NCI-H2227 treated with DMSO at 0.1 percent for 48 hours (cell line): Measurements from ENCODE around the gene PEAK3.
A peak's percentile ranks its signal among the peaks of the same experiment; 100 is the strongest.

Source experiments
- DNase-seq: peaks from one replicate; lab custom pipeline; 2025; lab: John Stamatoyannopoulos, UW

Gene PEAK3

DNA sequence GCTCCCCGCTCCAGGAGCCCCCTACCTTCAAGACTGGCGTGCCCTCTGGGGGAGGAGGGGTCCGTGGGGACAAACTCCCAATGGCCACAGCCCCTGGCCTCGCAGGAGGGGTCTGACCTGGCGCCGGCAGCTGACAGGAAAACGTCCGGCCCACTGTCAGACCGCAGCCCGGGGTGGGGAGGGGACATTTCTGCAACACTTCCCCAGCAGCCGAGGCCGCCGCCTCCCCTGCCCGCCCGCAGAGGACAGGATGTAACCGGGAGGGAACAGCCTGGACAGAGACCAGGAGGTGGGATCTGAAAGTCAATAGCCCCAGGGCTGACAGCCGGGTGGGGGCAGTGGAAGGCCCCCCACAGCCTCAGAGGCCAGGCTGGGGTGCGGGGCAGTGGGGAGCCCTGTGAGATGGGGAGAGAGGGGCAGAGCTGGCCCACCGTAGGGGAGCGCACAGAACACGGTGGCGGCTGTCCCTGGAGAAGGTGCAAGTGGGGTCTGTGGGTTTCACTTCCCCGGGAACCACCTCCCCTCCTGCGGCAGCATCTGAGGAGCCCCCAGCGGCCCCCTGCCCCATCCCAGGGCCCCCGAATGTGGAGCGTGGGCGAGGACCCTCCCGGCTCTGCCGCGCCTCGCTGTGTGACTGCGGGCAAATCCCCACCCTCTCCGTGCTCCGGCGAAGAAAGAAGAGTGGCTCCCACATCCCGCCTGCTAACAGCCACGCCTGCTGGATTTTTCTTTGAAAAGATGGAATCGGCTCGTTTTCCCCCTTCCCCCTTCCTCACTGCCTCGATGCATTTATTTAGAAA, at the start of gene PEAK3:
PEAK3 (minus strand) TSS at position 114 of the 800 bp plus-strand sequence. CDS start 1,244 bp downstream, outside the sequence.
- no peak for DNase-seq

DNA sequence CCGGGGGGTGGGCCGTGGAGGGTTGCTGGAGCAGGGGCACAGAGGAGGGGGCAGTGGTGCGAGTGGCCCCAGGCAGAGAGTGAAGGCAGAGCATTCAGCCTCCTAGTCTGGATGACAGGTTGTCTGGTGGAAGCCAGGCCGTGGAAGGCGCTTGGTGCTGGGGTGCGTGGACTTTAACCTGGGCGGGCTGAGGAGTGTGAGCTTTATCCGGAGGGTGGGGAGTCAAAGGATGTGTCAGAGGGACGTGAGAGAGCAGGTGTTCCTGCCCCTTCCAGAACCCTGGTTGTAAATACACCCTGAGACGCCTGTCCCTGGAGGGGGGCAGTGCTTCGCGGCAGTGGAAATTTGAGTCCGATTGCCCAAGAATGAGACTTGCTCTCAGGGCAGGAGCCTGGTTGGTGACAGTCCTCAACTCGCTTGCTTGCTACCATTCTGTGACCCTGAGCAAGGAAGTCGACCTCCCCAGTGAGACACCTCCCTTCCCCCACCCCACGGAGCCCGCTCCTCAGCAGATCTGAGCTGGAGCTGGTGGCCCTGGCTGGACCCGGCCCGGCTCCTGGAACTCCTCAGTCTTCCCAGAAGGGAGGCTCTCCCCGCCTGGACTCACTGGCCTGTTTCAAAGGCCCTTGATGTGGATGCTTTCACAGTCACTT, 48.8 kb upstream of the PEAK3 start:
- no peak for DNase-seq

DNA sequence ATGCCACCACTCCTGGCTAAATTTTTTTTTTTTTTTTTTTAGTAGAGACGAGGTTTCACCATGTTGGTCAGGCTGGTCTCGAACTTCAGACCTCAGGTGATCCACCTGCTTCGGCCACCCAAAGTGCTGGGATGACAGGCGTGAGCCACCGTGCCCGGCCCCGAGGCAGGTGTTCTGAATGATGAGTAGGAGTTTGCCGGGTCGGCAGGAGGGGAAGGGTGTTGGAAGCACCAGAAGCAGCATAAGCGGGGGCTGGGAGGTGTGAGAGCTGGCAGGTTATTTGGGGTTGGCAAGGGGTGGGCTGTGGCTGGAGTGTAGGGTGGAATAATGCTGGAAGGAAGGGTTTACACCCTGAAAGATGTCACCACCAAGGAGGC, 48.3 kb upstream of the PEAK3 start:
- no peak for DNase-seq

DNA sequence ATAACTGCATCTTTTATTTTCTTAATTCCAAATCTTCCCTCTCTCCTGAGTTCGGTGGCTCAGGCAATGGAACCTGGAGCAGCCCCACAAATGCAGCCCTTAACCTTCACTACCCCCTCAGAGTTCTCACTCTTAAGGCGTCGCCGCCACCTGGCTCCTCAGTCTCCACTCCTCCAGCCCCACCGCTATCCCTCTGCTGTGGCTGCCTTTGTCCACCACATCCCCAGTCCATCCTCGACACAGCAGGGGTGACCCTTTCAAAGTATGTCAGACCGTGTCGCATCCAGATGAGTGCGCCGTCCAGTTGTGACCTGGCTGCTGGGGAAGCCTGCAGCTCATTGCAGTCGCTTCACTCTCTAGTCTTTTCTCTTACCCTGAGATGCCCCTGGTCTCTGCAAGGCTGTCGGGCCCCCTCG, 47.5 kb upstream of the PEAK3 start:
- no peak for DNase-seq

DNA sequence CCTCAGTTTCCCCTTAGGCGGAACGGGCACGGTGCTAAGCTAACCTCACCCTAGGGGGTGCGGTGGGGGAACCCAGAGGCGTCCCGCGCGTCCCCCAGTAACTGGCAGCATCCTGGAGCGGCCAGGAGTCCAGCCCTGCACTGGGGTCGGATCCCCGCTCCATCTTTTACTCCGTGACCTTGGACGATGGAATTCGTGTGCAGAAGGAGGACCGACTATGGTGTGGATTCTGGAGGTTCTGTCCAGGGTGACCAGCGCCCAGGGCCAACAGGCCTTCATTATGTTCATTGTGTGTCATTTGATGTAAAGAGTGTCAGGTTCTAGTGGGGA, 47.1 kb upstream of the PEAK3 start:
- no peak for DNase-seq

DNA sequence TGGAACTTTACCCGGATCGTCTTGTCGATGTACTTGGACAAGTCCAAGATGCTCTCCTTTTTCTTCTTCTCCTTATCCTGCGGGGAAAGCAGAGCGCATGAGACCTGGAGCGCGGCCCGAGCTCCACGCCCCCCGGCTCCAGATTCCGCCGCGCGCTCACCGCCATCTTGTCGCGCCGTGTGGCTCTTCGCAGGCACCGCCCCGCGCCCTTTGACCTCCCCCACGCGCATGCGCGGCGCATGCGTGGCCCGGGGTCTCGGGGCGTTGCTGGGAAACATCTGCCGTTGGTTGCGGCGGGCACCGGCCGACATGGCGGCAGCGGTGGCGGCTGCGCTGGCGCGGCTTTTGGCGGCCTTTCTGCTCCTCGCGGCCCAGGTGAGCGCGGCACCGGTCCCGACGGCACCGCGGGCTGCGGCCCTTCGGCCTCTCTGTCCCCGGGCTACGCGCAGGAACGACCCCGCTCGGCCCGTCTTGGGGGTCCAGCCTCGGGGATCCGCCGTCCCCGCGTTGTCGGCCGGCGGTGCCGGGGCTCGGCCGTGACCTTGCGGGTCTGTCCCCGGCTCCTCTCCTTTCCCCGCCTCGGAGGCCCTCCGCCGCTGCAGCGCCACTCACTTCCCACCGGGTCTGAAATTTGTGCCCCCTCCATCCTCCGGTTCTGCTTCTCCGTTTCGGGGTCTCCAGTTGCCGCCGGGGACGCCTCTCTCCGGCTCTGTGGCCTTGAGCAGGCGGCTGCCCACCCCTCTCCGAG, 46.6 kb upstream of the PEAK3 start, which contains the start of the genes LSM7 and SPPL2B:
LSM7 (minus strand) TSS at position 186 of the 748 bp plus-strand sequence; CDS start at position 166, 20 bp downstream.
SPPL2B (plus strand) TSS at position 284 of the 748 bp plus-strand sequence; CDS start at position 310, 26 bp downstream.
- peak; percentile 71 for DNase-seq

GRCh38 chr19:2327773-2328400, 45.9 kb upstream of the PEAK3 start:
- peak; percentile 17 for DNase-seq

- DNase-seq, result no peak
These were observed 44.9 kb upstream of the PEAK3 start for GRCh38 chr19:2326699-2327360.

GRCh38 chr19:2325281-2326046, 43.5 kb upstream of the PEAK3 start:
- no peak for DNase-seq

GRCh38 chr19:2324220-2324948, 42.4 kb upstream of the PEAK3 start:
- DNase-seq, result no peak

GRCh38 chr19:2323707-2324106, 41.7 kb upstream of the PEAK3 start:
- no peak for DNase-seq

GRCh38 chr19:2321565-2322283, 39.7 kb upstream of the PEAK3 start:
- no peak for DNase-seq

- DNase-seq, result no peak
These were observed 39.0 kb upstream of the PEAK3 start for GRCh38 chr19:2320939-2321338.

DNA sequence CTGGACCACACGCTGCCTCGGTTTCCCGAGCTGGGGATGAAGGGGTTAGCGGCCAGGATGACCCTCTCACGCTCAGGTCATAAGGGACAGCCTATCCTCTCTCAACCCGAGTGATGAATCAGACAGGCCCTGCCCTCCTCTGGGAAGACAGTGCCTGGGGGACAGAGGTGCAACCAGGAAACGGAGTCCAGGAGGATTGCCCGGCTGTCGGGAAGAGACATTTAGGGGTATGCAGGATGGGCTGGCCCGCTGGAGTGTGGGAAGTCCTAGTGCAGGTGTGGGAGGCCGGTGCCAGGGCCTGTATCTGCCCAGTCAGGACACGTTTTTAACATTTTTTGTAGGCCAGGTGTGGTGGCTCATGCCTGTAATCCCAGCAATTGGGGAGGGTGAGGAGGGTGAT, 38.1 kb upstream of the PEAK3 start:
- DNase-seq, result no peak

DNA sequence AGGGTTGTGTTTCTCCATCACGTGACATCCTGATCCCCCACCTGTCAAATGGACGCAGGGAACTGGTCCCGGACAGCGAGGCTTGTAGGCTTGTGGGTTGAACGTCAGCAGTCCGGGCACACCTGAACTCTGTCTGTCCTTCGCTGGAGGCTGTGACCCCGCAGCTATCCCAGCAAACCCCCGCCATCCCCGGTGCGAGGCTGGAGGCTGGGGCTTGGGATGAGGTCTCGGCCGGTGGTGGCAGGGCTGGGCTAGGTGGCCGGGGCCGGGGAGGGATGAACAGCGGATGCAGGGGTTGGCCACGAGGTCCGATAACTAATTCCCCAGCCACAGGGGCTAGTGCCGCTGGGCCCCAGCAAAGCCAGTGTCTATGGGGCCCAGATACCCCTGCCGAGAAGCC, 37.6 kb upstream of the PEAK3 start:
- DNase-seq, result no peak

GRCh38 chr19:2318923-2319322, 36.9 kb upstream of the PEAK3 start:
- no peak for DNase-seq

- no peak for DNase-seq
These were observed 35.8 kb upstream of the PEAK3 start for GRCh38 chr19:2317756-2318155.

- DNase-seq, result no peak
These were observed 35.3 kb upstream of the PEAK3 start for GRCh38 chr19:2317300-2317699.

DNA sequence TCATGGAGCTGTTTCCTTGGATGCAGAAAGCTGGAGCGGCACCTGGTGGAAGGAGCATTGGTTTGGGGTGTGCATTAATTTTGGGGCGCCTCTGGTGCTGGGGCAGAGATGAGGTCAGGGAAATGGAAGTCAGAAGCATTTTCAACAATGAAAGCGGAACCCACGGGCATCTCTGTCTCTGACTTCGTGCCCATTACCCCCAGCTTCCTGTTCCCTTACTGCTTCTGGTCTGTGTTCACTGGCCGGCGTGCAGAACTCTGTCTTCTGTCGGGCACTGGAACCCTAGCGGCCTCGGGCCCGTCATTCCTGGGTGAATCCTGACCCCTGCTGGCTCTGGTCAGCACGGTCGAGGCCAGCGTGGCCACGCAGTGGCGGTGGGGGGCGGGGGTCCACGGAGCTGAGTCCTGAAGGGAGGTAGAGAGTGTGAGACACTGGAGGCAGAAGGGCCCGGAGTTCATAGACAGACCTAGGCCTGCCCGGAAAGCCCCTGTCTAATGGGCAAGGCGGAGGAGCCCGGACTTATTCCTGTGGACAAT, 33.9 kb upstream of the PEAK3 start:
- DNase-seq, result no peak
